Pons (tissue), 1 donor: ENCODE data around the gene XIRP2.
"Not testable (repeated sequence)": the region's sequence is repeated elsewhere in the genome, so short reads cannot be mapped to it uniquely, and the experiment has no call there.

Experiments
- DNase-seq: peaks from one replicate; pipeline ENCODE4 v3.0.0-alpha.2; 2016; ENCODE audit warnings: low spot score

XIRP2 gene

GRCh38 chr2:166932032-166932431 lies 43.8 kb downstream of the XIRP2 start:
- no peak for DNase-seq

GRCh38 chr2:166934817-166935216 lies 46.5 kb downstream of the XIRP2 start:
- no peak for DNase-seq

- no peak for DNase-seq
These were observed 54.1 kb downstream of the XIRP2 start for GRCh38 chr2:166942377-166942776.

- DNase-seq = no peak
These were observed 56.6 kb downstream of the XIRP2 start for GRCh38 chr2:166944909-166945308.

- DNase-seq = no peak
These were observed 69.4 kb downstream of the XIRP2 start for GRCh38 chr2:166957686-166958085.

GRCh38 chr2:166958986-166959481 lies 70.8 kb downstream of the XIRP2 start:
- no peak for DNase-seq

GRCh38 chr2:166959556-166959955 lies 71.3 kb downstream of the XIRP2 start:
- no peak for DNase-seq

GRCh38 chr2:166960702-166961270 lies 72.5 kb downstream of the XIRP2 start:
- DNase-seq = no peak

- no peak for DNase-seq
These were observed 73.7 kb downstream of the XIRP2 start for GRCh38 chr2:166961933-166962332.

- DNase-seq = no peak
These were observed 81.2 kb downstream of the XIRP2 start for GRCh38 chr2:166969486-166969885.

GRCh38 chr2:166972002-166972401 lies 83.7 kb downstream of the XIRP2 start:
- DNase-seq = no peak

GRCh38 chr2:166972418-166972817 lies 84.1 kb downstream of the XIRP2 start:
- no peak for DNase-seq

- no peak for DNase-seq
These were observed 95.9 kb downstream of the XIRP2 start for GRCh38 chr2:166984188-166984587.

- no peak for DNase-seq
These were observed 96.5 kb downstream of the XIRP2 start for GRCh38 chr2:166984797-166985196.

- no peak for DNase-seq
These were observed 106.5 kb downstream of the XIRP2 start for GRCh38 chr2:166994588-166995336.

- DNase-seq = no peak
These were observed 108.2 kb downstream of the XIRP2 start for GRCh38 chr2:166996465-166996864.

- DNase-seq = no peak
These were observed 112.9 kb downstream of the XIRP2 start for GRCh38 chr2:167001165-167001564.

GRCh38 chr2:167005096-167005495 lies 116.8 kb downstream of the XIRP2 start:
- no peak for DNase-seq

- DNase-seq = no peak
These were observed 124.9 kb downstream of the XIRP2 start for GRCh38 chr2:167013227-167013626.

GRCh38 chr2:167015806-167016205 lies 127.5 kb downstream of the XIRP2 start:
- no peak for DNase-seq

GRCh38 chr2:167017021-167017420 lies 128.7 kb downstream of the XIRP2 start:
- no peak for DNase-seq

- no peak for DNase-seq
These were observed 130.3 kb downstream of the XIRP2 start for GRCh38 chr2:167018590-167018989.

GRCh38 chr2:167028503-167028902 lies 140.2 kb downstream of the XIRP2 start:
- no peak for DNase-seq

GRCh38 chr2:167034976-167035375 lies 146.7 kb downstream of the XIRP2 start:
- DNase-seq = not testable (repeated sequence)
